Fibroblast of lung (primary cell): ENCODE results near the gene RREB1. TPM values are rescaled to one million over a fixed set of nuclear protein-coding genes. Genes with fewer than 3 reads are reported as not detected.

Source experiments
- DNase-seq, 2 donors: peaks; one replicate each; pipeline versions ENCODE4 v3.0.0 to v3.0.0-alpha.2; 2010; ENCODE audit warnings: low read depth in 2 of 2
- H2AFZ ChIP-seq: 2 replicates; pipeline ENCODE4 v1.5.1; 2012; ENCODE audit warnings: low read length, control low read depth, inconsistent platforms
- H3K27ac ChIP-seq: 2 replicates; pipeline ENCODE4 v1.5.1; 2011; ENCODE audit warnings: low read length, control low read depth; ENCODE audit not compliant: insufficient read depth
- H3K27me3 ChIP-seq: 2 replicates; pipeline ENCODE4 v1.5.1; 2011; ENCODE audit warnings: mild to moderate bottlenecking, low read length; ENCODE audit not compliant: control insufficient read depth, insufficient read depth
- H3K36me3 ChIP-seq: 2 replicates; pipeline ENCODE4 v1.5.1; 2011; ENCODE audit warnings: low read length; ENCODE audit not compliant: control insufficient read depth, insufficient read depth
- H3K4me1 ChIP-seq: 2 replicates; pipeline ENCODE4 v1.5.1; 2011; ENCODE audit warnings: low read length; ENCODE audit not compliant: control insufficient read depth, insufficient read depth; ENCODE audit errors: extremely low read depth
- H3K4me2 ChIP-seq: 2 replicates; pipeline ENCODE4 v1.5.1; 2011; ENCODE audit warnings: low read length, control low read depth; ENCODE audit not compliant: insufficient read depth; ENCODE audit errors: extremely low read depth
- H3K4me3 ChIP-seq, 4 experiments: fragments of 200-600 bp in 1 of 4; sonication (generic) in 1 of 4; replicated peaks in 1 of 4; 2 replicates each; pipeline ENCODE4 v1.5.1; 2011 to 2016; ENCODE audit warnings: low read length in 4 of 4, low read depth in 3 of 4, mild to moderate bottlenecking in 3 of 4, control low read depth in 2 of 4, inconsistent platforms in 1 of 4, mixed read lengths in 1 of 4; ENCODE audit not compliant: insufficient read depth in 1 of 4; ENCODE audit errors: control extremely low read depth in 1 of 4
- H3K79me2 ChIP-seq: 2 replicates; pipeline ENCODE4 v1.5.1; 2012; ENCODE audit warnings: mild to moderate bottlenecking, low read length, inconsistent platforms; ENCODE audit not compliant: control insufficient read depth, insufficient read depth
- H3K9ac ChIP-seq: 2 replicates; pipeline ENCODE4 v1.5.1; 2011; ENCODE audit warnings: mild to moderate bottlenecking, low read length, control low read depth; ENCODE audit not compliant: insufficient read depth
- H3K9me3 ChIP-seq: 2 replicates; pipeline ENCODE4 v1.5.1; 2012; ENCODE audit warnings: low read depth, low read length; ENCODE audit not compliant: control insufficient read depth, insufficient read depth
- H4K20me1 ChIP-seq: 2 replicates; pipeline ENCODE4 v1.5.1; 2011; ENCODE audit warnings: low read length; ENCODE audit not compliant: control insufficient read depth, insufficient read depth; ENCODE audit errors: extremely low read depth
- CTCF ChIP-seq, 2 donors: IDR thresholded peaks in 1 of 2; conservative IDR thresholded peaks in 1 of 2; 1 replicate in 1 of 2; 2 replicates in 1 of 2; pipeline ENCODE4 v1.5.1; 2011 to 2012; ENCODE audit warnings: low read length in 2 of 2, control low read depth in 1 of 2, inconsistent platforms in 1 of 2, low read depth in 1 of 2, mild to moderate bottlenecking in 1 of 2
- EZH2 ChIP-seq: IDR thresholded peaks from 2 replicates; pipeline ENCODE4 v1.5.1; 2012; ENCODE audit warnings: low read length, control low read depth, mild to moderate bottlenecking; ENCODE audit errors: missing control alignments
- polyA plus RNA-seq, 2 donors: library from polyadenylated mRNA; depleted of rRNA in 1 of 2; stranded (reverse) in 1 of 2; unstranded in 1 of 2; fragments of >200 nt; gene quantifications; 2 replicates each; pipeline ENCODE4 v1.2.1, GENCODE V29; 2011 to 2012; ENCODE audit warnings: missing spikeins in 1 of 2
- total RNA-seq: library from RNA; depleted of rRNA; stranded (reverse); fragments of >200 nt; gene quantifications from 2 replicates; pipeline ENCODE4 v1.2.1, GENCODE V29; 2014

RREB1 gene
- total and polyA plus RNA-seq, 2 donors (not counting 1 experiment from before 2014, with no cell fraction given): 2.4 to 18.8 TPM

GRCh38 chr6:7132398-7133035, 24.8 kb downstream of the RREB1 start:
- no peak for DNase-seq
- no peak overlapping the region for H3K4me2 ChIP-seq
- H3K79me2 ChIP-seq: peaks cover 91% of the 10 kb centered on the region
- H3K9ac ChIP-seq: no peak overlapping the region
- H3K27me3 ChIP-seq: no peaks in the 10 kb centered on the region
- no peak overlapping the region for H3K4me3 ChIP-seq
- H3K27ac ChIP-seq: no peak overlapping the region
- TF ChIP-seq EZH2 (no peak), CTCF (conservative IDR thresholded peaks at IDR 0.05 in 1 of 2, IDR thresholded peaks at IDR 0.05 in 1 of 2; ENCODE audit: low read depth in 1 of 2, low read length in 2 of 2) (no peak)
- H4K20me1 ChIP-seq: peaks cover 2% of the 10 kb centered on the region
- H3K9me3 ChIP-seq: no peaks in the 10 kb centered on the region
- H3K36me3 ChIP-seq: no peaks in the 10 kb centered on the region
- no peak overlapping the region for H2AFZ ChIP-seq
- peaks cover 8% of the 10 kb centered on the region for H3K4me1 ChIP-seq

GRCh38 chr6:7134999-7135745, 27.4 kb downstream of the RREB1 start:
- TF ChIP-seq CTCF (conservative IDR thresholded peaks at IDR 0.05 in 1 of 2, IDR thresholded peaks at IDR 0.05 in 1 of 2; ENCODE audit: low read depth in 1 of 2, low read length in 2 of 2) (no peak), EZH2 (no peak)
- Histone ChIP-seq H3K9ac (no peak overlapping the region), H3K27me3 (no peaks in the 10 kb centered on the region), H2AFZ (no peak overlapping the region), H3K9me3 (no peaks in the 10 kb centered on the region), H3K27ac (no peak overlapping the region), H4K20me1 (no peaks in the 10 kb centered on the region), H3K4me1 (peaks cover 10% of the 10 kb centered on the region), H3K36me3 (no peaks in the 10 kb centered on the region), H3K79me2 (peaks cover 86% of the 10 kb centered on the region), H3K4me3 (no peak overlapping the region), H3K4me2 (no peak overlapping the region)
- no peak for DNase-seq

DNA sequence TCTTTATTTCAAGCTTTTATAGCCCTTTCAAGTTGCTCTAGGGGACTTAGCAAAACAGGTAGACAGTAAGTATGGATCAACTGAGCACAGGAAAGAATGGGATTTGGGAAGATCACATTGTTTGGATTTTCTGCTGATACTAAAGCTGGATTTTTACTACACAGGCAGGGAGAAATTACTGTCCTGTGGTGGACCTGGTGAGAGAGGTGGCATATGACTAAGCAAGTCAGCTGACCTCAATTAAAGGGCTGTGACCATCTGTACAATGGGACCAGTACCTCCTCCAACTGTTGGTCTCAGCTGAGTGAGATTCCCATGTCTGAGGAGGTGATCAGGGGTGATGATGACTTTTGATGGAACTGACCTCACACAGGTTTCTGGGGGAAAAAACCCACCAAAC, 28.0 kb downstream of the RREB1 start:
- H4K20me1 ChIP-seq: no peaks in the 10 kb centered on the region

More for the DNA sequence above, 28.0 kb downstream of the RREB1 start:
- no peak overlapping the region for H3K4me2 ChIP-seq
- peaks cover 86% of the 10 kb centered on the region for H3K79me2 ChIP-seq
- TF ChIP-seq EZH2 (no peak), CTCF (conservative IDR thresholded peaks at IDR 0.05 in 1 of 2, IDR thresholded peaks at IDR 0.05 in 1 of 2; ENCODE audit: low read depth in 1 of 2, low read length in 2 of 2) (no peak)
- H3K9ac ChIP-seq: no peak overlapping the region
- H3K4me3 ChIP-seq: no peak overlapping the region
- no peaks in the 10 kb centered on the region for H3K9me3 ChIP-seq
- no peaks in the 10 kb centered on the region for H3K27me3 ChIP-seq
- H3K4me1 ChIP-seq: peaks cover 10% of the 10 kb centered on the region
- no peaks in the 10 kb centered on the region for H3K36me3 ChIP-seq
- no peak overlapping the region for H2AFZ ChIP-seq
- H3K27ac ChIP-seq: no peak overlapping the region
- DNase-seq: no peak
